Measurements from ENCODE around the gene PJA2.

Gene PJA2

DNA sequence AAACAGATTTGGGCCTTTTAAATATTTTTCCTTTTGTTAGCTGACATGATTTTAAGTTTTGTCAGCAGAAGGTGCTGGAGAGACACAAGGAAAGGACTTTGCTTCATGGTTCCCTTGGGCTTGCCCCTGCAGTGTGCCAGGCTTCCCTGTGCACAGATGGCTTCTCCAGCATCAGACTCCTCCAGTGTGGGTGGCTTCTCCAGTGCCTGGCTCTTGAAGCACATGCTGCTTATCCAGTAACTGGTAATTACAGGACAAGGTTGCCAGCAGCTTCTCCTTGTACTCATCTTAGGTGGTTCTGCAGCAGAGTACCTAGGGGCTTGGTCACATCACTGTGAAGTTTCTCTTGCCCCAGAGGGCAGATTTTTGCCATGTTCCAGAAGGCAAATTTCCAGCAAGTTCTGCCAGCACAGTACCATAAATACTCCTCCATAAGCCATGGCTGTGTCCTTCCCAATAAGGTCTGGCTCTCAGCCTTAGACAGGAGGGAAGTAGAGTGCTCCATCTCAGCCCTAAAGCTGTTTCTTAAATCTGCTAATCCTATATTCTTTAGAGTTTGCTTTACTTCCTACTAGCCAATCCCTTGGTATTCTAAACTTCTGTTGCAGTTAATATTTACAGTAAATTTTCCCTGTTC lies 62.4 kb downstream of the PJA2 start:
- no peak for DNase-seq (ENCODE audit: low read depth in 1 of 2, low spot score in 1 of 2)
- TF ChIP-seq CTCF (IDR thresholded peaks at IDR 0.05; ENCODE audit: insufficient read depth, low read length) (no peak), POLR2AphosphoS5 (IDR thresholded peaks at IDR 0.05; ENCODE audit: low read depth) (no peak)
- Histone ChIP-seq H3K27ac (replicated peaks) (no peak overlapping the region), H3K27me3 (ENCODE audit: insufficient read depth, poor library complexity, severe bottlenecking) (no peaks in the 10 kb centered on the region), H3K4me3 (replicated peaks; ENCODE audit: insufficient read depth, low read length) (no peak overlapping the region)

DNA sequence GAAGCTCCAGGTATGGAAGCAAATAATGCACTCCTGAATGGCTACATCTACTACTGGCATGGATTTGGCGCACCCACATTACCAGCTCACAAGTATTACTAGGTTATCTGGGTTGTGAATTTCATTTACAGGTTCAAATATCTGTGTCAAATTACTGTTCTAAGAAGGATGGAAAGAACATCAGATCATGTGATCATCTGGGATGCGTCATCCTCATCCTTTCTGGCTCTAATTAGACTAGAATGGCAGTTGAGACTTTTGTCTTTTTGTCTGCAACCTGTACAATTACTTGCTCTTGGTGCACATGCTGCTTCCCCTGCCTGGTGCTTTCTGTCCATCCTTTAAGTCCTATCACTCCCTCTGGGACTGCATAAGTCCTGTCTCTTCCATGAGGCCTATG lies 64.1 kb downstream of the PJA2 start:
- no peak for DNase-seq (ENCODE audit: low read depth in 1 of 2, low spot score in 1 of 2)
- no peak overlapping the region for H3K4me3 ChIP-seq (replicated peaks; ENCODE audit: insufficient read depth, low read length)

DNA sequence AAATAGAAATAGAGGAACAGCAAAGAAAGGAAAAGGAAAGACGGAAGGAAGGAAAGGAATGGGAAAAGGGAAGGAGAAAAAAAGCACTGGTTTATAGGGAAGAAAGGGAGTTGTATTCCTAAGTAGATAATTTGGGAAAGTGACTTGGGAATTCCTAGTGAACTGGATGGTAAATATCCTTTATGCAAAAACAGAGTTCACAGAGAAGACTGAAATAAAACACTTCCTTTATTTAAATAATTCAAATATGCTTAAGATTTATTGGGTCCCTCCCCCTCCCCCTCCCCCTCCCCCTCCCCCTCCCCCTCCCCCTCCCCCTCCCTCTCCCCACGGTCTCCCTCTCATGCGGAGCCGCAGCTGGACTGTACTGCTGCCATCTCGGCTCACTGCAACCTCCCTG lies 69.4 kb downstream of the PJA2 start:
- no peak for DNase-seq (ENCODE audit: low read depth in 1 of 2, low spot score in 1 of 2)
- H3K27me3 ChIP-seq (ENCODE audit: insufficient read depth, poor library complexity, severe bottlenecking), result no peaks in the 10 kb centered on the region
- TF ChIP-seq, protein P1, sequence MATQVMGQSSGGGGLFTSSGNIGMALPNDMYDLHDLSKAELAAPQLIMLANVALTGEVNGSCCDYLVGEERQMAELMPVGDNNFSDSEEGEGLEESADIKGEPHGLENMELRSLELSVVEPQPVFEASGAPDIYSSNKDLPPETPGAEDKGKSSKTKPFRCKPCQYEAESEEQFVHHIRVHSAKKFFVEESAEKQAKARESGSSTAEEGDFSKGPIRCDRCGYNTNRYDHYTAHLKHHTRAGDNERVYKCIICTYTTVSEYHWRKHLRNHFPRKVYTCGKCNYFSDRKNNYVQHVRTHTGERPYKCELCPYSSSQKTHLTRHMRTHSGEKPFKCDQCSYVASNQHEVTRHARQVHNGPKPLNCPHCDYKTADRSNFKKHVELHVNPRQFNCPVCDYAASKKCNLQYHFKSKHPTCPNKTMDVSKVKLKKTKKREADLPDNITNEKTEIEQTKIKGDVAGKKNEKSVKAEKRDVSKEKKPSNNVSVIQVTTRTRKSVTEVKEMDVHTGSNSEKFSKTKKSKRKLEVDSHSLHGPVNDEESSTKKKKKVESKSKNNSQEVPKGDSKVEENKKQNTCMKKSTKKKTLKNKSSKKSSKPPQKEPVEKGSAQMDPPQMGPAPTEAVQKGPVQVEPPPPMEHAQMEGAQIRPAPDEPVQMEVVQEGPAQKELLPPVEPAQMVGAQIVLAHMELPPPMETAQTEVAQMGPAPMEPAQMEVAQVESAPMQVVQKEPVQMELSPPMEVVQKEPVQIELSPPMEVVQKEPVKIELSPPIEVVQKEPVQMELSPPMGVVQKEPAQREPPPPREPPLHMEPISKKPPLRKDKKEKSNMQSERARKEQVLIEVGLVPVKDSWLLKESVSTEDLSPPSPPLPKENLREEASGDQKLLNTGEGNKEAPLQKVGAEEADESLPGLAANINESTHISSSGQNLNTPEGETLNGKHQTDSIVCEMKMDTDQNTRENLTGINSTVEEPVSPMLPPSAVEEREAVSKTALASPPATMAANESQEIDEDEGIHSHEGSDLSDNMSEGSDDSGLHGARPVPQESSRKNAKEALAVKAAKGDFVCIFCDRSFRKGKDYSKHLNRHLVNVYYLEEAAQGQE (IDR thresholded peaks at IDR 0.05; ENCODE audit: insufficient replicate concordance, low read depth), result no peak
- no peak for TF ChIP-seq POLR2AphosphoS5 (IDR thresholded peaks at IDR 0.05; ENCODE audit: low read depth)
- TF ChIP-seq CTCF (IDR thresholded peaks at IDR 0.05; ENCODE audit: insufficient read depth, low read length), result no peak
- TF ChIP-seq GABPA (IDR thresholded peaks at IDR 0.05; ENCODE audit: low read depth), result no peak
- no peak for TF ChIP-seq SPI1 (IDR thresholded peaks at IDR 0.05; ENCODE audit: borderline replicate concordance, low read depth)
- no peak overlapping the region for H3K4me3 ChIP-seq (replicated peaks; ENCODE audit: insufficient read depth, low read length)
- H3K27ac ChIP-seq (replicated peaks), result no peak overlapping the region

More for the DNA sequence above, 64.1 kb downstream of the PJA2 start:
- Histone ChIP-seq H3K27me3 (ENCODE audit: insufficient read depth, poor library complexity, severe bottlenecking) (no peaks in the 10 kb centered on the region), H3K27ac (replicated peaks) (no peak overlapping the region)
- TF ChIP-seq CTCF (IDR thresholded peaks at IDR 0.05; ENCODE audit: insufficient read depth, low read length), result no peak
- TF ChIP-seq SPI1 (IDR thresholded peaks at IDR 0.05; ENCODE audit: borderline replicate concordance, low read depth), result no peak
- no peak for TF ChIP-seq POLR2AphosphoS5 (IDR thresholded peaks at IDR 0.05; ENCODE audit: low read depth)

GRCh38 chr5:109335114-109335513 lies 74.7 kb downstream of the PJA2 start:
- no peak for TF ChIP-seq GABPA (IDR thresholded peaks at IDR 0.05; ENCODE audit: low read depth)
- TF ChIP-seq SPI1 (IDR thresholded peaks at IDR 0.05; ENCODE audit: borderline replicate concordance, low read depth), result no peak
- TF ChIP-seq, protein P1 (IDR thresholded peaks at IDR 0.05; ENCODE audit: insufficient replicate concordance, low read depth), result no peak
- TF ChIP-seq POLR2AphosphoS5 (IDR thresholded peaks at IDR 0.05; ENCODE audit: low read depth), result no peak
- no peak for TF ChIP-seq CTCF (IDR thresholded peaks at IDR 0.05; ENCODE audit: insufficient read depth, low read length)
- Histone ChIP-seq H3K27ac (replicated peaks) (no peak overlapping the region), H3K27me3 (ENCODE audit: insufficient read depth, poor library complexity, severe bottlenecking) (no peaks in the 10 kb centered on the region), H3K4me3 (replicated peaks; ENCODE audit: insufficient read depth, low read length) (no peak overlapping the region)
- DNase-seq (ENCODE audit: low read depth in 1 of 2, low spot score in 1 of 2), result no peak

Data from HL-60 (cell line).